Esophagus muscularis mucosa (tissue), 4 donors: ENCODE data around the gene PRPF40A. TPM values are rescaled to one million over a fixed set of nuclear protein-coding genes. Genes with fewer than 3 reads are reported as not detected.
"Not testable (repeated sequence)": the region's sequence is repeated elsewhere in the genome, so short reads cannot be mapped to it uniquely, and the experiment has no call there.

Experiments used
- DNase-seq: peaks from one replicate; pipeline ENCODE4 v3.0.0-alpha.2; 2017; ENCODE audit errors: extremely low spot score
- H3K27ac ChIP-seq, 4 donors: fragments of 200-600 bp; sonication (generic); replicated peaks in 1 of 4; 1 replicate in 3 of 4; 2 replicates in 1 of 4; pipeline ENCODE4 v1.5.1; 2016 to 2019; ENCODE audit warnings: mild to moderate bottlenecking in 1 of 4
- H3K27me3 ChIP-seq, 4 donors: fragments of 200-600 bp; sonication (generic); one replicate each; pipeline versions ENCODE4 v1.5.1 to v1.6.0; 2016 to 2019
- H3K36me3 ChIP-seq, 4 donors: fragments of 200-600 bp; sonication (generic); one replicate each; pipeline ENCODE4 v1.5.1; 2016 to 2019
- H3K4me1 ChIP-seq, 4 donors: fragments of 200-600 bp; sonication (generic); one replicate each; pipeline ENCODE4 v1.5.1; 2016 to 2019
- H3K4me3 ChIP-seq, 4 donors: fragments of 200-600 bp; sonication (generic); 1 replicate in 2 of 4; 2 replicates in 2 of 4; pipeline ENCODE4 v1.5.1; 2016 to 2019; ENCODE audit warnings: mild to moderate bottlenecking in 4 of 4, moderate library complexity in 1 of 4
- H3K9me3 ChIP-seq, 4 donors: fragments of 200-600 bp; sonication (generic); 1 replicate in 3 of 4; 2 replicates in 1 of 4; pipeline ENCODE4 v1.5.1; 2016 to 2019
- EP300 ChIP-seq: sonication (generic); formaldehyde crosslinking; IDR thresholded peaks from one replicate; pipeline ENCODE4 v1.6.1; 2017; ENCODE audit warnings: antibody characterized with exemption
- POLR2A ChIP-seq: fragments of 450-650 bp; IDR thresholded peaks from one replicate; pipeline ENCODE4 v1.6.1; 2017; ENCODE audit warnings: antibody characterized with exemption, moderate library complexity, mild to moderate bottlenecking, low read depth
- POLR2AphosphoS5 ChIP-seq, 2 donors: sonication (generic); formaldehyde crosslinking; IDR thresholded peaks; one replicate each; pipeline ENCODE4 v1.6.1; 2017; ENCODE audit warnings: antibody characterized with exemption in 2 of 2
- WGBS: methylation state at CpG from one replicate; pipeline ENCODE4 v1.1.5; 2018; 5-methylcytosine and 5-hydroxymethylcytosine counted together
- intact Hi-C: fragments of 100-400 bp; cut with DNase I; formaldehyde crosslinking; loops from one replicate; pipeline ENCODE4 v1.15.1; 2023
- total RNA-seq, 4 donors: library from RNA; depleted of rRNA; stranded (reverse); fragments of >200 nt; gene quantifications; one replicate each; pipeline versions ENCODE4 v1.1.0 to v1.2.1, GENCODE V29; 2016
- TF ChIP-seq, protein P1 (sequence below), 3 experiments: fragments of 200-600 bp in 2 of 3; fragments of 450-650 bp in 1 of 3; sonication (generic) in 2 of 3; IDR thresholded peaks; one replicate each; pipeline ENCODE4 v1.5.1; 2017 to 2019; ENCODE audit warnings: antibody characterized with exemption in 3 of 3, mild to moderate bottlenecking in 2 of 3, moderate library complexity in 1 of 3

The PRPF40A gene
- total RNA-seq, 4 donors from 2014 or later = 46.1 to 66.1 (median 53.2) TPM

DNA sequence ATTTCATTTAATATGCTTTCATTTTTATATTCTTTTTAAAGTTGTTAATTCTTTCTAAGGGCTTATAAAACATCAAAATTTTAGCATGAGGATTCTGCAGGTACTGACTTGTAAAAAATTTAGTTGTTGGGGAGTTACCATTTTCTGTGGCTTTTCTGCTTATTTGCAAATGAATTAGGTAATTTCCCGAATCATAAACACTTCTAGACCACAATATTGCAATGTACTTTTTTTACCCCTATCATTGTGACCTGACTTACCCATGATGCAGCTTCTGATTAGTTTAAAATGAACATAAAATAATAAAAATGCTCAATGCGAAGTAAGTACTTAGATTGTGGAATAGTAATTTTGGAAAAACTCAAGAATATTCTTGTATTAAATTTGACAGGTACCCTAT lies 12.6 kb upstream of the PRPF40A start:
- Histone ChIP-seq H3K9me3 (no peaks in the 10 kb centered on the region), H3K4me3 (no peak overlapping the region), H3K27me3 (no peaks in the 10 kb centered on the region), H3K4me1 (peaks cover 0 to 6% (median 0%) of the 10 kb centered on the region in 4 donors), H3K27ac (no peak overlapping the region), H3K36me3 (no peaks in the 10 kb centered on the region)
- TF ChIP-seq, protein P1, sequence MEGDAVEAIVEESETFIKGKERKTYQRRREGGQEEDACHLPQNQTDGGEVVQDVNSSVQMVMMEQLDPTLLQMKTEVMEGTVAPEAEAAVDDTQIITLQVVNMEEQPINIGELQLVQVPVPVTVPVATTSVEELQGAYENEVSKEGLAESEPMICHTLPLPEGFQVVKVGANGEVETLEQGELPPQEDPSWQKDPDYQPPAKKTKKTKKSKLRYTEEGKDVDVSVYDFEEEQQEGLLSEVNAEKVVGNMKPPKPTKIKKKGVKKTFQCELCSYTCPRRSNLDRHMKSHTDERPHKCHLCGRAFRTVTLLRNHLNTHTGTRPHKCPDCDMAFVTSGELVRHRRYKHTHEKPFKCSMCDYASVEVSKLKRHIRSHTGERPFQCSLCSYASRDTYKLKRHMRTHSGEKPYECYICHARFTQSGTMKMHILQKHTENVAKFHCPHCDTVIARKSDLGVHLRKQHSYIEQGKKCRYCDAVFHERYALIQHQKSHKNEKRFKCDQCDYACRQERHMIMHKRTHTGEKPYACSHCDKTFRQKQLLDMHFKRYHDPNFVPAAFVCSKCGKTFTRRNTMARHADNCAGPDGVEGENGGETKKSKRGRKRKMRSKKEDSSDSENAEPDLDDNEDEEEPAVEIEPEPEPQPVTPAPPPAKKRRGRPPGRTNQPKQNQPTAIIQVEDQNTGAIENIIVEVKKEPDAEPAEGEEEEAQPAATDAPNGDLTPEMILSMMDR (IDR thresholded peaks at IDR 0.05) = no peak
- TF ChIP-seq POLR2A (no peak), POLR2AphosphoS5 (IDR thresholded peaks at IDR 0.05) (no peak), EP300 (no peak)
- intact Hi-C loops = no loop called here
- DNase-seq = no peak
- 90% methylated on average over 2 of the region's 2 CpGs for WGBS

DNA sequence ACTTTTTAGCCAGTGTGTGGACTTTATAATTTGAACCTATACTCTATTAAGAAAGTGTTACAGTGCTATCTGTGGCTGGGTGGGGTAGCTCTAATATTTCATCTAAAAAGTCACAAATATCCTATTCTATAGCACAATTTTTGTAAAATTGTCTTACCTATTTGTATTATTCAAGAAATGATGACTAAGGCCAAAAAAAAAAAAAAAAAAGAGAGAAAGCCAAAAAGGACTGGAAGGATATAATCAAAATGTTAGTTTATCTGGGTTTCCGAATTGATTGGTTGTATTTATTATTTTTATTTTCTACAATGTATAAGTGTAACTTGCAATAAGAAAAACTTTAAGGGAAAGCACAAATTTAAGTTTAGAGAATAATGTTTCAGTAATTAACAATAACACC lies 6.7 kb upstream of the PRPF40A start:
- H3K9me3 ChIP-seq = no peaks in the 10 kb centered on the region
- TF ChIP-seq POLR2A (no peak), EP300 (no peak), POLR2AphosphoS5 (IDR thresholded peaks at IDR 0.05) (no peak)
- TF ChIP-seq, protein P1 (IDR thresholded peaks at IDR 0.05) = no peak
- intact Hi-C loops = no loop called here
- no peak overlapping the region for H3K4me3 ChIP-seq
- no peak overlapping the region for H3K27ac ChIP-seq
- 93% methylated on average over 1 of the region's 1 CpG for WGBS
- H3K27me3 ChIP-seq = no peaks in the 10 kb centered on the region
- H3K36me3 ChIP-seq = no peaks in the 10 kb centered on the region
- H3K4me1 ChIP-seq = peaks cover 12 to 28% (median 27%) of the 10 kb centered on the region in 4 donors
- DNase-seq = no peak

DNA sequence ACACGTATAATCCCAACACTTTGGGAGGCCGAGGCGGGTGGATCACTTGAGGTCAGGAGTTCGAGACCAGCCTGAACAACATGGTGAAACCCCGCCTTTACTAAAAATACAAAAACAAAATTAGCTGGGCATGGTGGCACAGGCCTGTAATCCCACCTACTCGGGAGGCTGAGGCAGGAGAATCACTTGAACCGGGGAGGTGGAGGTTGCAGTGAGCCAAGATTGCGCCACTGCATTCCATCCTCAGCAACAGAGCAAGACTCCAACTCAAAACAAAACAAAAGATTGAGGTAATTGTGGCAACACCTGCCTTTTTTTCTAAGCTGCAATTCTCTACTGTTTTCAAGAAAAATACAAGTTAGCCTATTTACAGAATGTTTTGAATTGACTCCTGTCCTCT lies 5.4 kb upstream of the PRPF40A start:
- H3K9me3 ChIP-seq, DNase-seq, H3K4me3 ChIP-seq, H3K27ac ChIP-seq, intact Hi-C loops, H3K36me3 ChIP-seq, H3K27me3 ChIP-seq: not testable (repeated sequence)
- 93% methylated on average over 8 of the region's 8 CpGs for WGBS
- peaks cover 12 to 29% (median 27%) of the 10 kb centered on the region in 4 donors for H3K4me1 ChIP-seq

DNA sequence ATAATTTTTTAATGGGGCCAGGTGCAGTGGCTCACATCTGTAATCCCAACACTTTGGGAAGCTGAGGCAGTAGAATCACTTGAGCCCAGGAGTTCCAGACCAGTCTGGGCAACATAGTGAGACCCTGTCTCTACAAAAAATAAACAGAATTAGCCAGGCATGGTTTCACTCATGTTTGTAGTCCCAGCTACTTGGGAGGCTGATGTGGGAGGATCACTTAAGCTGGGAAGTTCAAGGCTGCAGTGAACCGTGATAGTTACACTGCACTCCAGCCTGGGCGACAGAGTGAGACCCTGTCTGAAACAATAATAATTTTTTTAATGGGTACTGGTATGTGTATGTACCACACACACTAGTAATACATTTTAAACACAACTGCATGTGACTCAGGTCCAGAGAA lies 3.5 kb upstream of the PRPF40A start:
- H3K36me3 ChIP-seq = no peaks in the 10 kb centered on the region
- H3K4me1 ChIP-seq = peaks cover 21 to 38% (median 36%) of the 10 kb centered on the region in 4 donors
- H3K4me3 ChIP-seq = no peak overlapping the region
- no peaks in the 10 kb centered on the region for H3K9me3 ChIP-seq
- DNase-seq = no peak
- H3K27ac ChIP-seq = no peak overlapping the region
- no peaks in the 10 kb centered on the region for H3K27me3 ChIP-seq
- intact Hi-C loops = no loop called here
- TF ChIP-seq POLR2A (no peak), POLR2AphosphoS5 (IDR thresholded peaks at IDR 0.05) (no peak), EP300 (no peak)
- TF ChIP-seq, protein P1 (IDR thresholded peaks at IDR 0.05) = no peak
- 73% methylated on average over 2 of the region's 2 CpGs for WGBS

DNA sequence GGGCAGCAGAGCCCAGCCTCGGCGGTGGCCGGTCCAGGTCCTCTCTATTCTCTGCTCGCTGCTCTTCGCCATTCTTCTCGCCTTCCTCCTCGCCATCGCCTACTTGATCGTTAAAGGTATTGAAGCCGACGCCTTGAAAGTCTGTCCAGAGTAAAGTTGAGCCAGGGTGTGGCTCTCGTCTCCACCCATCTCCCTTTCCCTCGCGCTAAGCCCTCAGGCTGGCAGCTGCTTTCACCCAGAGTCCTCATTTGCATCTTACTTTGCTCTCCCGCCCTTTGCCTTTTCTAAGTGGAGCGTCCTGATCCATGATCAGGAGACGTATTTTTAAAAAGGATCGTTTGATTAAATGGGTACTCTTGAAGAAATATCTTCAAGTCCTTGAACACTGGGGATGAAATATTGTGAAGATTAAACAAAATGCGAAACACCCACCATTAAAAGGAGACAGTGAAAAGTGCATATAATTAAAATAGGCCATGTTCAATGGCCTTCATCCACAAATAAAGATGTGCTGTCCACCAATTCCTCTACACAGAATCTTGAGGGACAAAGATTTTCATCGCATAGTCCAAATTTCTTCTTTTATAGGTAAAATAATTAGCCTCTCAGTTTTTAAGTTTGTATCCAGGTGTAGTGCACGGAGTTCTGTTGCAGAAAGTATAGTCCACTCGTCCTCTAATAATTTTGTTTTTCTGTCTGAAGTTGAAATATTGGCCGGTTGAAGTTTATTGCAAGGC lies 1.8 kb upstream of the PRPF40A start:
- WGBS = 5% methylated on average over 20 of the region's 23 CpGs
- H3K27me3 ChIP-seq = no peaks in the 10 kb centered on the region
- no peak for TF ChIP-seq POLR2AphosphoS5 (IDR thresholded peaks at IDR 0.05)
- TF ChIP-seq, protein P1 (IDR thresholded peaks at IDR 0.05) = no peak
- no peak for TF ChIP-seq POLR2A
- TF ChIP-seq EP300 = no peak
- H3K4me1 ChIP-seq = peaks cover 31 to 54% (median 52%) of the 10 kb centered on the region in 4 donors
- peaks cover 0 to 14% (median 2%) of the 10 kb centered on the region in 4 donors for H3K36me3 ChIP-seq
- H3K9me3 ChIP-seq = no peaks in the 10 kb centered on the region
- H3K4me3 ChIP-seq = peak overlapping the region; percentile 83 to 96 (median 88)
- intact Hi-C loops = no loop called here
- no peak for DNase-seq
- H3K27ac ChIP-seq = peak overlapping the region; percentile 95 to 98 (median 96)
